GM18502 (cell line): ENCODE data around the gene NT5C1B.
A peak's percentile ranks its signal among the peaks of the same experiment; 100 is the strongest.

Experiments
- ATAC-seq: cut with Tn5 transposase; IDR thresholded peaks from one replicate; pipeline ENCODE4 v1.9.1; 2021; ENCODE audit warnings: mild to moderate bottlenecking; ENCODE audit not compliant: unreplicated experiment, poor library complexity

Gene NT5C1B

DNA sequence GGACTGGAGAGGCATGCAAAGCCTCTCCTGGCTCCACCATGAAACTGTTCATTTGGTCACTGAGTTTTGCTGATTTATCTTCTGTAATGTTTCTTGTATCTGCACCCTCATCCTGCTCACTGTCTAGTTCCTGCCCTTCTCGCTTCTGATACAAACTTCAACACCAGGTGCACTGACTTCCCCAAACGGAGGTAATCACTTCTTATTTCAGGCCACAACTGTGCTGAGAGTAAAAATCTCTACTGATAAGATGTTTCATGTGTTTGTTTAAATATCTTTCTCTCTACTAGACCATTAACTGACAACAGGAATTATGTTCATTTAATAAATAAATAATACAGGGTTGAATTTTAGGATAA is 10.9 kb upstream of the NT5C1B start:
- ATAC-seq = no peak

DNA sequence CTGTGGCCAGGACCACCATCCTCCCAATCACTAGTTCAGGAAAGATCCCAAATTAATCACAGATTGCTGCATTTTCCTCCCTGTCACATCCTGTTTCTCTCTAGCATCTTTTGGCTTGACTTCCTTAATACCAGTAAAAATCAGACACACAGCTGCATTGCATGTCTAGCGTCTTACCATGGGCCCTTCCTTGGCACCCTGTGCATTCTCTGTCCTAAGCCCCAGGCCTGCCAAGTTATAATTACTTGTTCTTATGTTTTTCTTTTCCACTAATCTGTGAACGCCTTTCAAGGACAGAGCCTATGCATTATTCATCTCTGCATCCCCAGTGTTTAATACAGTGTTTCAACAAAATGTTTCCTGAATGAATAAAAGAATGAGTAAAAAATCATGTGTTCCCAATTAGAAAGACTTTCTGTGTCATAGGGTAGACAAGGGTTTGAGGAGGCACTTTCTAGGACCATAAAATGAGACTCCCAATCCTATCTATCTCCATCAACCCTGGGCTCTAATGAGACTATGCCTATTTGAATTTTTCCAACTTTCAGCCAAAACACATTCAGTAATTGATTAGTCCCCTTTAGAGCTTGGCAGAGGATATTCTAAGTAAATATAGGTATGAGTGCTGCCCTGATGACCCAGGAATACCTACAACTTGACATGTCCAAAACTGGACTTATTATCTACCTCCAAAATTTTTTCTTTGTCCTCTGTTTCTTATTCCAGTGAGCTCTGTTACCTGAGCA is 10.3 kb upstream of the NT5C1B start:
- no peak for ATAC-seq

GRCh38 chr2:18598848-18599484 is 9.6 kb upstream of the NT5C1B start:
- ATAC-seq = no peak

DNA sequence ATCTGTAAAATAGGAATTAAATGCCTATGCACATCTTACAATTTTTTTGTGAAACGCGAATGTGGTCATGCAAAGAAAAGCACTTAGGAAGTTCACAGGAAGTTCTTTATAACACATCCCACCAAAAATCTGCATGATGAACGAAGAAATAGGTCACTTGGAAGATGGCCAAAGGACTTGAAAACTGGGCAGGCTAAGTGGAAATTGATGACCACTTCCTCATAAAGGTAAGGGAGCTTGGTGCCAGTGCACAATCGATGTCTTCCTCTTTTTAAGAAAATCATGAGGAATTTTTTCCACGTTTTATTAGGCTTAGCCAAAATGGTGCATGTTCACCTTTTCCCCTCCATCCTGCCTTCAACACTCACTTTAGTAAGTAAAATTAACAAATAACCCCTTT is 8.2 kb upstream of the NT5C1B start:
- no peak for ATAC-seq

- no peak for ATAC-seq
These were observed 7.6 kb upstream of the NT5C1B start for GRCh38 chr2:18596993-18597392.

GRCh38 chr2:18593496-18593895 is 4.1 kb upstream of the NT5C1B start:
- ATAC-seq = no peak

DNA sequence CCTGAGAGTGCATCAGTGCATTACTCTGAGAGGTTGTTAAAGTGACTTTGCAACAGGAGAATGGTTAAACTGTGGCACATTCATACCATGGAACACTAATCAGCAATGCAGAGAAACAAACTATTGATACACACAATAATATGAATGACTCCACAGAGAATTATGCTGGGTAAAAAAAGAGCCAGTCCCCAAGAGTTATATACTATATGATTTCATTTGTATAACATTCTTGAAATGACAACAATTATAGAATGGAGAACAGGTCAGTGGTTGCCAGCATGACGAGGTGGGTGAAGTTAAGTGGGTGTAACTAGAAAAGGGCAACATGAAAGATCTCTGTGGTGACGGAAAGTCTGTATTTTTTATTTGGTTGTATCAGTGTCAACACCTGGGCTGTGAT is 3.0 kb upstream of the NT5C1B start:
- no peak for ATAC-seq

DNA sequence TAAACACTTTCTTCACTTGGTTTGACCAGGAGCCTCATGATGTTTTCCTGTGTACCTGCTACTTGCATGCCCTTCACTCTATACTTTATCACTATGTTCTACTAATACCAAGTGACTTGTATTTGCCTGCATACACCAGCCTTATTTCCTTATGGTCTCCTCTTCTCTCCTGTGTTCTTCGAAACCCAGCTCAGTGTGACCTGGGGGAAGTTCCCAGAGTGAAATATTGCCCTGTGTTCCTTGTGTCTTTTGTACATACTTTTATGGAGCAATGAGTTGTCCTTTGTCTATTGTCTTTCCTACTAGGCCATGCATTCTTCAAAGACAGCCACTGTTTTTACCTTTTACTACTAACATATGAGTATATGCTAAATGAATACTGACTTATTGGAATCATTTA is 567 bp downstream of the NT5C1B start:
- no peak for ATAC-seq

GRCh38 chr2:18588049-18588448 is 1.3 kb downstream of the NT5C1B start:
- ATAC-seq = no peak

DNA sequence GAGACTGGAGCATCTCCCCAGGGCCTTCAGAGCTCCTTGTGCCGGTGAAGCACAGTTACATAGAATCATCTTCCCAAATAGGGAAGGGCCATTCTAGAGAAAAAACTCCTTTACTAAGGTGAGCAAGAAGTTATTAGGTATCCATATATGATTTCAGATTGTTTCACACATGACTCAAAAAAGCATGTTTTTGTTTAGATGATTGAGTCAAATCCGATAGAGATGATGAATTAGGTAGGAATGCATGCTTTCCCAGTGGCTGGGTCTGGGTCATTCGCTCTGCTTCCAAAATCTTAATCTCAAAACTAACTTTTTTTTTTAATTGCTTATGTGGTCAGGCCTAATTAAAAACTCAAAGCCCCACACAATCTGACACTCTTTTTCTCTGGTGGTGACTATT is 3.8 kb downstream of the NT5C1B start:
- ATAC-seq = no peak

DNA sequence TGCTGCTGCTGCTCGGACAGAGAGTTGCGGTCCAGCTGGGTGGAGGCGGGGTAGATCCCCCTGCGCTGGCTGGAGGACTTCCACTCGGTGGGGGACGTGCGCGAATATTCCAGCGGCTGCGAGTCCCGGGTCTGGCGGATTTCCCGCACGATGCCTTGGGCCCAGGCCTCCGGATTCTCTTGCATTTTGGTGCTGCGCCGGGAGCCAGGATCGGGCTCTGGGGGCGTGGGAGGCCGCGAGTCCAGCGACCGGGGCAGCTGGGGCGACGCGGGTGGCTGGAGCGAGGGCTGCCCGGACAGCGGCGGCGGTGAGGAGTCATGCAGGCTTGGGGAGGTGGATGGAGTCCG is 4.8 kb downstream of the NT5C1B start:
- no peak for ATAC-seq

DNA sequence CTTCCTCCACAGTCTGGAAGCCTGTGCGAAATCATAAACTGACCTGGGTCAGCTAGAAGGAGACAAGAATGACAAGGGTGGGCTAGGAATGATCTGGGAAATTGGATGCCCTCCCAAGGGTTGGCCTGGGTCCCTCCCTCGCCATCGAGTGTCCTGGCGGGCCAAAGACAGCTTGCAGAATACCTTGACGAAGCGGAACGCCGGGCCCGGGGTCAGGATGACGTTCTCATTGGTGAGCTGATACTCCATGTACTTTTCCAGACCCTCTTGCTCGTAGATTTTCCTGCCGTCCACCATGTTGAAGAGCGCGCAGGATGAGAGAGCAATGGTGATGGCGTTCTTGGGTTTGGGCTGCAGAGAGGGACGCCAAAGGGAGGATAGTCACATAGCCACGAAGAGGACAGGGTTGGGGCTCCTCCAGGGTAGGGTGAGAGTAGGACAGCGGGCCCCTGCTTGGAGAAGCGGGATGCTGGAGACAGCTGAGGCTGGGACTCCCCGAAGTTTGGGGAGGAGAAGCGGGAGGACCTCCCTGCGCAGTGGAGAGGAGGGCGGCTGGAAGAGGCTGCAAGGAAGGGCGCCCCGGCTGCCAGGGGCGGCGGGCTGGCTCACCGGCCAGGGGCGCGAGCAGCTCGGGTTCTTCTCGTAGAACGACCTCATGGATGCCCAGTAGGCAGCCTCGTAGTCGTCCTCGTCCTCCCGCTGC is 5.3 kb downstream of the NT5C1B start:
- ATAC-seq = no peak

GRCh38 chr2:18580606-18581005 is 8.8 kb downstream of the NT5C1B start:
- no peak for ATAC-seq

GRCh38 chr2:18578033-18578432 is 11.3 kb downstream of the NT5C1B start:
- no peak for ATAC-seq

DNA sequence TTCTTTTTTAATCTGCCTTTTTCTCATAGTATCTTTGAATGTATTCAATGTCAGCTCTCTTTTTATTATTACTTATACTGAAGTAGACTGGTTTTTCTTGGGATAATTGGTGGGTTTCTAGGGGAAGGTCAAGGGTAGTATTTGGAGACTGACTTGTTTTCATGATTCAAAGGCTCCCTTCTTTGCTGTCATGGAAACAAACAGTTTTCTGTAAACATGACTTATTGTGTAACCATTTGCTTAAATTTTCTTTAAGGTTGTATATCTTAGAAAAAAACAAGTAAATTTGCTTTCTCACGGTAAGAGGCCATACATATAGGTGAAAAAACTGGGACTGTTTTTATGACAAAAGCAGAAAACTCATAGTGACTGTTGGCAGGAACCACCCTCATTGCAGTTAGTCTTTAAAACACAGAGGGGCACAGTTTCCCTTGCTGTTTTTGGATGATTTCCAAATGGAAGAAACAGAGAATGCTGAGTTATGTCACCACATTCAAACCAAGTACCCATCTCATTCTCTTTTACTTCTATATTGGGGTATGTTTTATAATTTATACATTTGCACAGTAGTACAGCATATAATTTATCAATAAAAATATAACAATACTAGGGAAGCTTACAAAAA is 23.1 kb downstream of the NT5C1B start:
- ATAC-seq = no peak

DNA sequence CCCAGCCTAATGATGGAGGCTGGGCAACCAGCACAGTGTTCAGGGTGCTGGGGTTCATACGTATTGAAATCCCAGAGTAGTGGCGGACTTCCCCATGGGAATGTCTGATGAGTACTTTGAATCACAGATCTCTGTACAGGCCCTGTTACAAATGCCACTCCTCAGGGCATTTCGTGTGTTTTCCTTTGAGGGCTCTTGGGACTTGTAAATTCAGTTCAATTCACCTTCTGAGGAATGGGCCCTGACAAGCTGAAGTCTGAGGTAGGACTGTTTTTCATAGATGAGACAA is 28.6 kb downstream of the NT5C1B start:
- peak; percentile 1 for ATAC-seq

GRCh38 chr2:18560031-18560796 is 29.2 kb downstream of the NT5C1B start, which contains the start of gene RDH14:
Gene RDH14, minus strand, starts transcription at chr2:18560653. Its CDS starts 81 bp downstream, at chr2:18560572.
- ATAC-seq = peak; percentile 95

- ATAC-seq = no peak
These were observed 29.8 kb downstream of the NT5C1B start for GRCh38 chr2:18559531-18560030.

- ATAC-seq = no peak
These were observed 30.9 kb downstream of the NT5C1B start for GRCh38 chr2:18558458-18558857.

DNA sequence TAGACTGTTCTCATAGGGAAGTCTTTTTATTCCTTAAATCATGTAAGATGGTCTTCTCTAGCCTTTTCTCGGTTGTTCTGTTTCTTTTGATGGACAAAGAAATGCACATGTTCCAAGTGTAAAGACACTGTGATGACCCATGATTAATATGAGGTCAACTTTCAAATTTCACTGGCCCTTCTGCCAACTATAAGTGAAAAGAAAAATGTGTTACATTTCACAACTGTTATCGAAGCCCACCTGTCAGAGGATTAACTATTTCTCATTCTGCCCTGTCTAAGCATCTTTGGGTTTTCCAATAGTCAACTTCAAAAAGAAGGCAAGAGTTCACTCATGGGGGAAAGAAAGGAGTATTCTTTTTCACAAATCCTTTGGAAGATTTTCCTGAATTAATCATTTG is 32.2 kb downstream of the NT5C1B start:
- ATAC-seq = no peak
